Lower leg skin (tissue), 4 donors: ENCODE results near the gene FDX2. TPM values are rescaled to one million over a fixed set of nuclear protein-coding genes. Genes with fewer than 3 reads are reported as not detected.
A peak's percentile ranks its signal among the peaks of the same experiment; 100 is the strongest.

Source experiments
- DNase-seq, 2 donors: peaks; one replicate each; pipeline ENCODE4 v3.0.0-alpha.2; 2019; ENCODE audit warnings: low spot score in 2 of 2
- H3K4me3 ChIP-seq: fragments of 200-600 bp; sonication (generic); 2 replicates; pipeline ENCODE4 v1.5.1; 2017; ENCODE audit warnings: mild to moderate bottlenecking, low read depth; ENCODE audit not compliant: poor library complexity, severe bottlenecking
- CTCF ChIP-seq, 3 donors: fragments of 450-650 bp; IDR thresholded peaks; one replicate each; pipeline ENCODE4 v1.5.1; 2016; ENCODE audit warnings: antibody characterized with exemption in 3 of 3, mild to moderate bottlenecking in 3 of 3, moderate library complexity in 2 of 3
- POLR2A ChIP-seq, 2 donors: fragments of 450-650 bp; IDR thresholded peaks; one replicate each; pipeline ENCODE4 v1.6.1; 2016 to 2017; ENCODE audit warnings: antibody characterized with exemption in 2 of 2, mild to moderate bottlenecking in 1 of 2, moderate library complexity in 1 of 2
- WGBS, 2 donors: methylation state at CpG; one replicate each; pipeline ENCODE4 v1.1.5; 2018; 5-methylcytosine and 5-hydroxymethylcytosine counted together
- intact Hi-C: fragments of 100-400 bp; cut with DNase I; formaldehyde crosslinking; loops from one replicate; pipeline ENCODE4 v1.15.0; 2023; ENCODE audit warnings: low total_unique reads
- total RNA-seq, 4 donors: library from RNA; depleted of rRNA; stranded (reverse); fragments of >200 nt; gene quantifications; one replicate each; pipeline ENCODE4 v1.1.0, GENCODE V29; 2016

FDX2 gene
- total RNA-seq, 4 donors from 2014 or later: 10.3 to 20.7 (median 18.2) TPM

GRCh38 chr19:10292206-10292788 is 23.5 kb downstream of the FDX2 start:
- H3K4me3 ChIP-seq: peak overlapping the region; percentile 1
- 1 to 2% methylated on average over 38 to 42 of the region's 45 CpGs for WGBS, 2 donors
- no peak for TF ChIP-seq CTCF (IDR thresholded peaks at IDR 0.05)
- TF ChIP-seq POLR2A (IDR thresholded peaks at IDR 0.05): no peak
- DNase-seq: peak; percentile 76 to 96
- intact Hi-C loops: no loop called here

GRCh38 chr19:10291554-10292205 is 24.1 kb downstream of the FDX2 start:
- DNase-seq: peak in 1 of 2 donors; percentile 85
- WGBS, 2 donors: 2 to 4% methylated on average over 28 to 46 of the region's 49 CpGs
- TF ChIP-seq CTCF (IDR thresholded peaks at IDR 0.05): no peak
- TF ChIP-seq POLR2A (IDR thresholded peaks at IDR 0.05): no peak
- intact Hi-C loops: no loop called here
- peak overlapping the region; percentile 1 for H3K4me3 ChIP-seq

- peak in 1 of 2 donors; percentile 94 for DNase-seq
- no peak overlapping the region for H3K4me3 ChIP-seq
- WGBS, 2 donors: 0% methylated on average over 24 to 31 of the region's 57 CpGs
- intact Hi-C loops: no loop called here
- TF ChIP-seq POLR2A (IDR thresholded peaks at IDR 0.05) (no peak), CTCF (IDR thresholded peaks at IDR 0.05) (no peak)
Observed at GRCh38 chr19:10290876-10291553, 24.8 kb downstream of the FDX2 start.

- 0% methylated on average over 30 of the region's 30 CpGs for WGBS, 2 donors
- DNase-seq: no peak
- no peak for TF ChIP-seq CTCF (IDR thresholded peaks at IDR 0.05)
- TF ChIP-seq POLR2A (IDR thresholded peaks at IDR 0.05): no peak
Observed at GRCh38 chr19:10290357-10290875, 25.4 kb downstream of the FDX2 start.

GRCh38 chr19:10289836-10290356 is 25.9 kb downstream of the FDX2 start, which contains the start of gene ICAM5:
ICAM5 (plus strand) TSS chr19:10289952; CDS start chr19:10290044, 92 bp downstream.
- intact Hi-C loops: no loop called here
- no peak within 1 kb of the TSS for H3K4me3 ChIP-seq
- TF ChIP-seq CTCF (IDR thresholded peaks at IDR 0.05) (no peak), POLR2A (IDR thresholded peaks at IDR 0.05) (no peak)
- DNase-seq: peak in 1 of 2 donors; percentile 85
- 1 to 2% methylated on average over 32 to 36 of the region's 45 CpGs for WGBS, 2 donors

More at GRCh38 chr19:10290357-10290875, 25.4 kb downstream of the FDX2 start:
- intact Hi-C loops: no loop called here
- no peak overlapping the region for H3K4me3 ChIP-seq
